Frontal cortex (tissue), 4 donors: ENCODE measurements around the gene TRMT5. TPM values are rescaled to one million over a fixed set of nuclear protein-coding genes. Genes with fewer than 3 reads are reported as not detected.

Source experiments
- DNase-seq, 2 donors: peaks; one replicate each; pipeline ENCODE4 v3.0.0; 2012; ENCODE audit warnings: low spot score in 2 of 2
- FAIRE-seq: peaks from 2 replicates; lab custom pipeline; 2012; peaks lifted over from hg19 to GRCh38; lab: Jason Lieb, UNC
- total RNA-seq: library from RNA; depleted of rRNA; stranded (reverse); fragments of >200 nt; gene quantifications from one replicate; pipeline ENCODE4 v1.2.3, GENCODE V29; 2014
- donor health status: control.
- donor health status: control.
- donor health status: control.

TRMT5 gene, protein sequence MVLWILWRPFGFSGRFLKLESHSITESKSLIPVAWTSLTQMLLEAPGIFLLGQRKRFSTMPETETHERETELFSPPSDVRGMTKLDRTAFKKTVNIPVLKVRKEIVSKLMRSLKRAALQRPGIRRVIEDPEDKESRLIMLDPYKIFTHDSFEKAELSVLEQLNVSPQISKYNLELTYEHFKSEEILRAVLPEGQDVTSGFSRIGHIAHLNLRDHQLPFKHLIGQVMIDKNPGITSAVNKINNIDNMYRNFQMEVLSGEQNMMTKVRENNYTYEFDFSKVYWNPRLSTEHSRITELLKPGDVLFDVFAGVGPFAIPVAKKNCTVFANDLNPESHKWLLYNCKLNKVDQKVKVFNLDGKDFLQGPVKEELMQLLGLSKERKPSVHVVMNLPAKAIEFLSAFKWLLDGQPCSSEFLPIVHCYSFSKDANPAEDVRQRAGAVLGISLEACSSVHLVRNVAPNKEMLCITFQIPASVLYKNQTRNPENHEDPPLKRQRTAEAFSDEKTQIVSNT
- 16.3 TPM for total RNA-seq

- FAIRE-seq (no peak), DNase-seq (peak; percentile 73 to 83)
Measured at GRCh38 chr14:60980811-60981632, at the start of gene TRMT5, which contains the start of gene SLC38A6. TRMT5 (minus strand) TSS chr14:60981079; CDS start chr14:60980973, 106 bp downstream. SLC38A6 (plus strand) TSS chr14:60981245; CDS start chr14:60981278, 33 bp downstream.

- FAIRE-seq: no peak
Measured at GRCh38 chr14:61026526-61026925, 45.6 kb upstream of the TRMT5 start.

DNA sequence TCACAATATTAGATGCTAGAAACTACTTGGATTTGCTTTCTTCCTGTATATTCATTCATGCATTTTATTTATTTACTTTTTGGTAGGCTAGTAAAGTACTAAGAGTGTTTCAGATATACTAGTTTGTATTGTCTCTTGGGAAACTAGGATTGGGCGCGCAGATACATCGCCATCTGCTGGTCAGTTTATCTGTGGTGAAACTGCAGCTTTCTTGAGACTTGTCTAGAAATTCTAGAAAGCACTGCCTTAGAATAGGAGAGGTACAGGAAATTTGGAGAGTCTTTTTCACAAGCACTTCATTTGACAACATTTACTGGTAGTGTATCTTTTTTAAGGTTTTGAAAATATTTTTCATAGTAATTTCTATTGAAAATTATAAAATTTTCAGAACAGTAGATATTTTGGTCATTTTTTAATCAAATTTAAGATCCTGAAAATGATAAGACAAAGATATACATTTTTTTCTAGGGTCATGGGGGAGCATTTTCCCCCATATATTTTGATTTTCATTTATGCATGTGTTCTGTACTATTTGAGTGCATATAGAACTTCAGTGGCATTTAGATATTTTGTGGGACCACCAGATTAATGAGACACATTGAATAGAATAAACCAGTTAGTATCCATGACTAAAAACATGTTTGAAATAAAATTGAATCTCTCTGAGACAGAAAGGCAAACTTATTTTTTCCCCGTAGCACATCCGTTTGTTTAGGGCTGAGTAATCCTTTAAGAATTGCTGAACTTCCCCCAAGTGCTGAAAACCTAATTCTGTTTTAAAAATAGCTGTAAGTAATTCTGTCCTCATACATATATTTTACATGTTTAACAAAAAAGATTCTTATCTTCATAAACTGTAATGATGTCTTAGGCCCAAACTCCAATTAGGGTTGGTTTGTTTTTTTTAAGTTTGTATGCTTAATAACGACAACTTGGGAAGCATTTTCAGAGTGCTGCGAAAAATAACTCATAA is 44.7 kb upstream of the TRMT5 start:
- FAIRE-seq: peak; percentile 85

More at GRCh38 chr14:61026526-61026925, 45.6 kb upstream of the TRMT5 start:
- no peak for DNase-seq

DNA sequence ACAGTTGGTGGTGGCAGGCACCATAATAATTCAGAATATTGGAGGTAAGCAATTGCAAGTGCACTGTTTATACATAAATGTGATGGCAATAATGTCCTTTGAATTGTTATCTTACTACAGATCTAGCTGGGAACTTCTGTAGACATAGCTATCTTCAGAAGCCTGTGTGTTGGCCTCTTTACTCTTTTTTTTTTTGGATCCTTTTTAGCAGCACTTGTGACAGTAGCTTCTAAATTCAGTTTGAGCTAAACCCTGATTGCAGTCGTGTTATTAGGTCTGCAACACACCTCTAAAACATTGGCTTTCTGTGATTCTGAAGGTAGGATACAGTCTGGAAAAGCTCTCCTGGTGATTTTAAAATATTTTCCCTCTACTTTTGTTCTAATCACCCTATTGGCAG is 38.7 kb upstream of the TRMT5 start:
- DNase-seq (no peak), FAIRE-seq (no peak)

More for the DNA sequence above, 44.7 kb upstream of the TRMT5 start:
- DNase-seq: peak; percentile 9 to 23

- DNase-seq (no peak), FAIRE-seq (no peak)
Measured at GRCh38 chr14:61003571-61003970, 22.7 kb upstream of the TRMT5 start.

- DNase-seq (no peak), FAIRE-seq (no peak)
Measured at GRCh38 chr14:60999536-60999935, 18.7 kb upstream of the TRMT5 start.

- no peak for FAIRE-seq
Measured at GRCh38 chr14:60998617-60999016, 17.7 kb upstream of the TRMT5 start.

GRCh38 chr14:60989599-60989998 is 8.7 kb upstream of the TRMT5 start:
- FAIRE-seq (no peak), DNase-seq (no peak)

More at GRCh38 chr14:60998617-60999016, 17.7 kb upstream of the TRMT5 start:
- no peak for DNase-seq

DNA sequence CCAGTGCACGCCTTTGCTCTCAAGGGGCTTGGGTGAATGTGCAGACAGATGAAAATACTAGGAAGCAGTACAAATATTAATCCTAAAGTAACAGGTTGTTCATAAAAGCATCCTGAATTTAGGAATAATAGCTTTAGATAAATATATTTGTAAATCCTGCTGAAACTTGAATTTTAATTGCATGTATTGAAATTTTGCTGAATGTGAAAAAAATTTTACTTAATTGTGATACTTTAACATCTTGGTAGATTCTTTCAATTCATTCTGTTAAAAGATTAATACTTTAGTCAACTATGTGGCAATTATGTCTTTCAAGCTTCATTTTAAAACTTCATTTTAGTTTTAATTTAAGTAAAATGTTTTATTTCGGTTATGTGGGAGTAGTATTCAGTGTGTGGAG is 5.6 kb upstream of the TRMT5 start:
- FAIRE-seq (no peak), DNase-seq (no peak)

- DNase-seq (no peak), FAIRE-seq (peak; percentile 23)
Measured at GRCh38 chr14:60984196-60984595, 3.3 kb upstream of the TRMT5 start.

DNA sequence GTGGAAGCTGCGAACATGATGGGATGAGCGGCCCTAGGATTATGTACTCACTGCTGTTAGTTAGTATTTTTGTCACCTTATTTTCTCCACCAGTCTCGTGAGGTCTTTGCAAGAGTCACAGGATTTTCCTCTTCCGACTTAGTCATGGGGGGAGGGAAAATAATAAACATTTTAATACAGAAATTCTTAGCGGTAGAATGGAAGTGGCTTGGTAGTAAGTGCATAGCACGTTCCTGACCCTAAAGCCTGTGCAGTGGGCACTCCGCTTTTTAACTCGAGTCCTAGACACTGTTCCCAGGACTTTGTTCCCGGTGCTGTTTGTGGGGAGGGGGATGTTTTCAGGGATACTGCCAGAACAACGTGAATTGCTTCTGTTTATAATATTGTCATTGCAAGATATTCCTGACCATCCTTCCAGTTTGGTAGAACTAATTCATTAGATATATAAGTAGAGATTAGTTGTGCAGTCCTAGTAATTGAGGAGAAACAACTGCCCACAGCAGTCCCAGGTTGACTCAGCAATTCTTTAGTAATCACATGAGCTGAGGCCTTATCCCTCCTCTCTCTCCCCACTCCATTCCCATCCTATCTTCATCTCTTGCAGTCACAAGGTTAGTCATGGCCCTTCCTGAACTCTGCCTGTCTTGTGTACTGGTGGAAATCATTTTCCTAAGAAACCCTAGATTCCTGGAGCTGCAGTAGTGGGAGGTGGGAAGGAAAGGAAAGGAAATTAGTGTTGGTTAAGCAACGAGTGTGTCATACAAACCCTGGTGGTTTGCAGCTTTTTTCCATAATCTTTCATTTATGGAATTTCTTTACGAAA is 965 bp upstream of the TRMT5 start:
- FAIRE-seq: no peak

DNA sequence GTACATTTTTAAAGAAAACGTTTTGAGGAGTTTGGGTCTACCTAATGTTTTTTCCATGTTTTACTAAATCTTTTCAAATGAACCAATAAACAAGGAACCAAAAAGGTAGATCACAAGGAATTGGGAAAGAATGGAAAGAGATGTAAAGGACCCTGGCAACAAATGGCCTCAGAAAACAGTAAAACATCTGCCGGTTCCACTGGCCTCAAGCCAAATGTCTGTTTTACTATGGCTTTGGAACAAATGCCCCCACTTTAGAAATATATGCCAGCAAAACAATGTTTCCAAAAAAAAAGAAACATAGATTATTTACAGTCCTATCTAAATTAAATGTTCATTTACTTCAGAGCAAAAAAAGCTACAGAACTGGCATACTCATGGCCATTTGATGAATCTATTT is 3.0 kb downstream of the TRMT5 start:
- FAIRE-seq (no peak), DNase-seq (no peak)

More for the DNA sequence above, 965 bp upstream of the TRMT5 start:
- DNase-seq: no peak

- no peak for FAIRE-seq
- DNase-seq: no peak
Measured at GRCh38 chr14:60975551-60975950, 5.3 kb downstream of the TRMT5 start.

DNA sequence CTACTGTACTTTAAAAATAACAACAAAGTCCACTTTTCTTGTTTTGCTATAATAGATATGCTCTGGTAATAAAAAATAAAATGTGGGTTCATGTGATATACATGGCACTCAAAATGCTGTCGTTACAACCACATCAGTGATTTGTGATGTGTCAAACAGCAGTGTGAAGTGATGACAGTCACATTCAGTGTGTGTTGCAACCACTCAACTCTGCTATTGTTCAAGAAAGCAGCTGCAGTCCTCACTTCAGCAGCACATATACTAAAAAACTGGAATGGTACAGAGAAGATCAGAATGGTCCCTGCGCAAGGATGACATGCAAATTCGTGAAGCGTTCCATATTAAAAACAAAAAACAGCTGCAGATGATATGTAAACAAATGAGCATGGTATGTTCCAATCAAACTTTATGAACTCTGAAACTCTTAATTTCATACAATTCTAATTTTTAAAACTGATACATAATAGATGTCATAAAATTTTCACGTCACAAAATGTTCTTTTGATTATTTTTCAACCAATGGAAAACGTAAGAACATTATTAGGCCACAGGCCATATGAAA is 6.7 kb downstream of the TRMT5 start:
- DNase-seq (no peak), FAIRE-seq (no peak)

DNA sequence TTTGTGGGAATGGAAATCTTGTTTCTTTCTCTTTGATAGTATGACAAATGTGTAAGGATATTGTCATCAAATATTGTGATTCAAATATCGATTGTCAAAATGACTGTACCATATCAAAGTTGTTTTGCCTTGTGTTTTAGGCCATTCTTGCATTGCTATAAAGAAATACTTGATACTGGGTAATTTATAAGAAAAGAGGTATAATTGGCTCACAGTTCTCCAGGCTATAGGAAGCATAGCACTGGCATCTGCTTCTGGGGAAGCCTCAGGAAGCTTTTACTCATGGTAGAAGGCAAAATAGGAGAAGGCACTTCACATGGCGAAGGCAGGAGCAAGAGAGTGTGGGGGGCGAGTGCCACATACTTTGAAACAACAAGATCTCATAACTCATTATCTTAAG is 7.8 kb downstream of the TRMT5 start:
- DNase-seq (no peak), FAIRE-seq (no peak)

- FAIRE-seq (no peak), DNase-seq (no peak)
Measured at GRCh38 chr14:60972295-60972694, 8.6 kb downstream of the TRMT5 start.

DNA sequence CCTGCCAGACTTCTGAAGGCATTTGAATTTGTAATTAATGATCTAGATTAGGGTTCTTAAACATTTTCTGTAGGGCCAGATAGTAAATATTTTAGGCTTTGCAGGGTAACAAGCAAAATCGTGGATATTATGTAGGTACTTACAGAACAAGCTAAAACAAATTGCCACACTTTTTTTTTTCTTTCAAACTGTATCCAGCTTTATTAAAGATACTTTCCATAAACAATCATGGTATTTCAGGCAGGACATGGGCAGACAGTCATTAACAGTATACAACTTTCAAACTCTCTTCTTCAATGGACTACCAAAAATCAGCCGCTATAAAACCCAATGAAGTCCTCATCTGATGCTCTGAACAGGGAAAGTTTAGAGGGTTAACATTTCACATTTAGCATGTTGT is 9.6 kb downstream of the TRMT5 start:
- DNase-seq (no peak), FAIRE-seq (no peak)

- DNase-seq (no peak), FAIRE-seq (no peak)
Measured at GRCh38 chr14:60970146-60970545, 10.7 kb downstream of the TRMT5 start.
